B cell (primary cell): ENCODE measurements around the gene TBCD.

Experiments
- EZH2 ChIP-seq: IDR thresholded peaks from 2 replicates; pipeline ENCODE4 v1.6.1; 2012; ENCODE audit warnings: borderline replicate concordance, low read depth, mild to moderate bottlenecking, moderate library complexity, low read length; ENCODE audit not compliant: insufficient read depth, poor library complexity, severe bottlenecking
- TF ChIP-seq, protein P1 (sequence below): fragments of 200-600 bp; IDR thresholded peaks from one replicate; pipeline ENCODE4 v1.8.0; 2022; ENCODE audit warnings: antibody characterized with exemption, mild to moderate bottlenecking

DNA sequence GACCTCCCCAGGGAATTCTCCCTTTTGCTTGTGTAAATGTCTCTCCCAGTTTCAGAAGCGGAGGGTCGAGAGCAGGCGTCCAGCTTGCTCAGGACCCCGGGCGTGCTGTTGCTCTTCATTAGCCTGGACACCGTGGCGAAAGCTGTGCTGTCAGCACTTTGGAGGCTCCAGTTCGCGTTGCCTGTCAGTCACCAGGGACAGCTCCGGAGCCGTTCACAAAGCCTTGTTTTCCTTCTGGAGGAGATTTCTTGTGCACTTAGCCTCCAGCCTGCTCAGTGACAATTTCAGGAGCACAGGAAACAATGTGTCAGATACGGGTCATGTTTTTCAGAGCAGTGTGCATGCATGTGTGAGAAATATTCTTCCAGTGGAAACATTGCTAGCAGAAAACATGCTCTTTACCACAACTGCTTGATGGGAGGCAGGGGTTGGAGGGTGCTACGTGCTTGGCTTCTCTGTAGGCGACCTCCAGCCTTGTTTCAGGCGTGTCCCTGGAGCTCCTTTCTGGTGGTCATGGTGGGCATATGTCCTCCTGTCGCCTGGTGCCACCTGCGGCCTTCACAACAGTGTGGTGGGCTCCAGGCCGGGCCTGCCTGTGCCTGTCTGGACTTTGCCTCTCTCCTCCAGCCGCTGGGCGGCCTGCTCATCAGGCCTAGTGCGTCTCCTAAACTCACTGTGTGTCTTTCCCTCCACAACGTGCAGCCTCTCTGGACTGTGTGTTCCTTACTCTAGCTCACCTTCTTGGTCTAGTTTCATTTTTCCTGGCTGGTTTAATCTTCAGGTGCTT lies 59.0 kb downstream of the TBCD start:
- TF ChIP-seq, protein P1, sequence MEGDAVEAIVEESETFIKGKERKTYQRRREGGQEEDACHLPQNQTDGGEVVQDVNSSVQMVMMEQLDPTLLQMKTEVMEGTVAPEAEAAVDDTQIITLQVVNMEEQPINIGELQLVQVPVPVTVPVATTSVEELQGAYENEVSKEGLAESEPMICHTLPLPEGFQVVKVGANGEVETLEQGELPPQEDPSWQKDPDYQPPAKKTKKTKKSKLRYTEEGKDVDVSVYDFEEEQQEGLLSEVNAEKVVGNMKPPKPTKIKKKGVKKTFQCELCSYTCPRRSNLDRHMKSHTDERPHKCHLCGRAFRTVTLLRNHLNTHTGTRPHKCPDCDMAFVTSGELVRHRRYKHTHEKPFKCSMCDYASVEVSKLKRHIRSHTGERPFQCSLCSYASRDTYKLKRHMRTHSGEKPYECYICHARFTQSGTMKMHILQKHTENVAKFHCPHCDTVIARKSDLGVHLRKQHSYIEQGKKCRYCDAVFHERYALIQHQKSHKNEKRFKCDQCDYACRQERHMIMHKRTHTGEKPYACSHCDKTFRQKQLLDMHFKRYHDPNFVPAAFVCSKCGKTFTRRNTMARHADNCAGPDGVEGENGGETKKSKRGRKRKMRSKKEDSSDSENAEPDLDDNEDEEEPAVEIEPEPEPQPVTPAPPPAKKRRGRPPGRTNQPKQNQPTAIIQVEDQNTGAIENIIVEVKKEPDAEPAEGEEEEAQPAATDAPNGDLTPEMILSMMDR = no peak
- TF ChIP-seq EZH2 = no peak
